H1 (cell line): ENCODE measurements around the gene KLF12. TPM values are rescaled to one million over a fixed set of nuclear protein-coding genes. Genes with fewer than 3 reads are reported as not detected.

ENCODE experiments used
- CTCF ChIA-PET: fragments of 300-600 bp; sonication (Branson Sonifier 250); formaldehyde crosslinking; loops from one replicate; lab custom pipeline; 2021; ENCODE audit not compliant: partially characterized antibody; lab: Charles Lee
- POLR2A ChIA-PET: fragments of 300-600 bp; sonication (Branson Sonifier 250); formaldehyde crosslinking; loops from one replicate; lab custom pipeline; 2021; ENCODE audit warnings: inconsistent platforms; ENCODE audit not compliant: partially characterized antibody; lab: Charles Lee
- DNase-seq, 2 experiments: peaks; one replicate each; pipeline versions ENCODE4 v3.0.0 to v3.0.0-alpha.2; 2010 to 2022; ENCODE audit warnings: low spot score in 2 of 2, low read depth in 1 of 2, mixed read lengths in 1 of 2
- FAIRE-seq: peaks from 2 replicates; lab custom pipeline; 2011; peaks lifted over from hg19 to GRCh38; lab: Jason Lieb, UNC
- H2AFZ ChIP-seq: 2 replicates; pipeline ENCODE4 v1.8.1; 2012; ENCODE audit warnings: low read length, inconsistent platforms
- H2AK5ac ChIP-seq: 2 replicates; pipeline ENCODE4 v1.6.1; 2013; ENCODE audit warnings: low read depth, low read length
- H2BK120ac ChIP-seq: replicated peaks from 2 replicates; pipeline ENCODE3; 2013; ENCODE audit warnings: low read depth, low read length, inconsistent platforms
- H2BK12ac ChIP-seq: 2 replicates; pipeline ENCODE4 v1.6.1; 2013; ENCODE audit warnings: low read depth, low read length
- H2BK15ac ChIP-seq: 2 replicates; pipeline ENCODE4 v1.6.1; 2013; ENCODE audit warnings: low read length
- H2BK20ac ChIP-seq: 2 replicates; pipeline ENCODE4 v1.6.1; 2013; ENCODE audit warnings: low read length
- H2BK5ac ChIP-seq: 2 replicates; pipeline ENCODE4 v1.6.1; 2013; ENCODE audit warnings: low read depth, low read length
- H3K14ac ChIP-seq: 2 replicates; pipeline ENCODE4 v1.6.1; 2013; ENCODE audit warnings: inconsistent platforms; ENCODE audit not compliant: insufficient read length
- H3K18ac ChIP-seq: 2 replicates; pipeline ENCODE4 v1.6.1; 2013; ENCODE audit warnings: low read length; ENCODE audit errors: extremely low read depth
- H3K23ac ChIP-seq: 2 replicates; pipeline ENCODE4 v1.6.1; 2013; ENCODE audit warnings: inconsistent platforms; ENCODE audit not compliant: insufficient read length
- H3K23me2 ChIP-seq: 2 replicates; pipeline ENCODE4 v1.6.1; 2013; ENCODE audit warnings: low read depth, low read length
- H3K27ac ChIP-seq: 2 replicates; pipeline ENCODE4 v1.6.1; 2011; ENCODE audit warnings: low read depth, low read length, inconsistent platforms
- H3K27me3 ChIP-seq, 4 experiments: replicated peaks in 1 of 4; 1 replicate in 1 of 4; 2 replicates in 3 of 4; pipeline versions ENCODE4 v1.6.1 to v1.8.1; 2011 to 2013; ENCODE audit warnings: low read length in 3 of 4, mild to moderate bottlenecking in 3 of 4, inconsistent platforms in 2 of 4, mixed read lengths in 2 of 4, moderate library complexity in 1 of 4; ENCODE audit not compliant: control insufficient read depth in 3 of 4, insufficient read depth in 3 of 4; ENCODE audit errors: extremely low read depth in 1 of 4
- H3K36me3 ChIP-seq, 4 experiments: 2 replicates each; pipeline versions ENCODE4 v1.6.1 to v1.8.1; 2011 to 2013; ENCODE audit warnings: mild to moderate bottlenecking in 4 of 4, low read length in 3 of 4, moderate library complexity in 2 of 4, control low read depth in 1 of 4, inconsistent platforms in 1 of 4; ENCODE audit not compliant: insufficient read depth in 4 of 4, control insufficient read depth in 2 of 4
- H3K4ac ChIP-seq: replicated peaks from 2 replicates; pipeline ENCODE3; 2013; ENCODE audit warnings: low read length, low read depth, mixed read lengths, inconsistent platforms; ENCODE audit not compliant: insufficient read length
- H3K4me1 ChIP-seq, 4 experiments: replicated peaks in 1 of 4; 1 replicate in 1 of 4; 2 replicates in 3 of 4; pipeline versions ENCODE4 v1.6.1 to v1.8.1; 2011 to 2013; ENCODE audit warnings: low read length in 3 of 4, inconsistent platforms in 2 of 4, mixed read lengths in 1 of 4; ENCODE audit not compliant: insufficient read depth in 4 of 4, control insufficient read depth in 3 of 4
- H3K4me2 ChIP-seq, 2 experiments: 2 replicates each; pipeline versions ENCODE4 v1.6.1 to v1.8.1; 2011 to 2013; ENCODE audit warnings: low read depth in 2 of 2, low read length in 2 of 2, control low read depth in 1 of 2, inconsistent platforms in 1 of 2, mild to moderate bottlenecking in 1 of 2; ENCODE audit not compliant: insufficient read depth in 1 of 2
- H3K4me3 ChIP-seq, 4 experiments: fragments of 200-600, 300-600 bp in 1 of 4; sonication (generic), shearing (Covaris generic), sonication (Bioruptor Twin) in 1 of 4; 2 replicates each; pipeline versions ENCODE4 v1.5.1 to v1.8.1; 2011 to 2016; ENCODE audit warnings: low read length in 4 of 4, low read depth in 3 of 4, control low read depth in 2 of 4, inconsistent platforms in 2 of 4, mild to moderate bottlenecking in 2 of 4, mixed read lengths in 1 of 4, moderate library complexity in 1 of 4; ENCODE audit not compliant: insufficient read depth in 2 of 4; ENCODE audit errors: extremely low read depth in 1 of 4
- H3K56ac ChIP-seq: replicated peaks from 2 replicates; pipeline ENCODE3; 2013; ENCODE audit warnings: low read depth, mild to moderate bottlenecking, mixed read lengths, low read length, inconsistent platforms; ENCODE audit not compliant: insufficient read length
- H3K79me1 ChIP-seq: 2 replicates; pipeline ENCODE4 v1.6.1; 2013; ENCODE audit warnings: low read depth, low read length, control low read depth
- H3K79me2 ChIP-seq, 2 experiments: 2 replicates each; pipeline versions ENCODE4 v1.6.1 to v1.8.1; 2012 to 2013; ENCODE audit warnings: low read length in 2 of 2, mild to moderate bottlenecking in 2 of 2, inconsistent platforms in 1 of 2; ENCODE audit not compliant: insufficient read depth in 2 of 2, control insufficient read depth in 1 of 2
- H3K9ac ChIP-seq, 4 experiments: replicated peaks in 1 of 4; 1 replicate in 1 of 4; 2 replicates in 3 of 4; pipeline versions ENCODE4 v1.6.1 to v1.8.1; 2011 to 2013; ENCODE audit warnings: low read depth in 3 of 4, low read length in 3 of 4, control low read depth in 2 of 4, mild to moderate bottlenecking in 2 of 4, moderate library complexity in 2 of 4, inconsistent platforms in 1 of 4; ENCODE audit errors: extremely low read depth in 1 of 4
- H3K9me3 ChIP-seq, 2 experiments: 2 replicates each; pipeline versions ENCODE4 v1.6.1 to v1.8.1; 2012 to 2013; ENCODE audit warnings: mild to moderate bottlenecking in 2 of 2, moderate library complexity in 2 of 2, control low read depth in 1 of 2, inconsistent platforms in 1 of 2, low read depth in 1 of 2, low read length in 1 of 2, mixed read lengths in 1 of 2; ENCODE audit not compliant: insufficient read depth in 2 of 2
- H4K20me1 ChIP-seq, 2 experiments: replicated peaks in 1 of 2; 2 replicates each; pipeline versions ENCODE3 to v1.8.1; 2011 to 2013; ENCODE audit warnings: inconsistent platforms in 2 of 2, low read length in 2 of 2, mild to moderate bottlenecking in 1 of 2; ENCODE audit not compliant: insufficient read depth in 2 of 2, control insufficient read depth in 1 of 2
- H4K5ac ChIP-seq: 2 replicates; pipeline ENCODE4 v1.6.1; 2013; ENCODE audit warnings: low read length, low read depth, mixed read lengths, inconsistent platforms; ENCODE audit not compliant: insufficient read length
- H4K8ac ChIP-seq: 2 replicates; pipeline ENCODE4 v1.8.0; 2013; ENCODE audit warnings: mild to moderate bottlenecking, moderate library complexity, low read length, inconsistent platforms; ENCODE audit not compliant: insufficient read depth; ENCODE audit errors: extremely low read depth
- H4K91ac ChIP-seq: replicated peaks from 2 replicates; pipeline ENCODE3; 2013; ENCODE audit warnings: low read length, mixed read lengths, inconsistent platforms; ENCODE audit not compliant: insufficient read length
- ATF3 ChIP-seq: IDR thresholded peaks from 2 replicates; pipeline ENCODE4 v1.6.1; 2011; ENCODE audit warnings: low read depth, mild to moderate bottlenecking, low read length; ENCODE audit not compliant: insufficient read depth
- CHD1 ChIP-seq: IDR thresholded peaks from 2 replicates; pipeline ENCODE4 v1.6.1; 2012; ENCODE audit warnings: low read depth, low read length, improper control_type of control experiment
- CTBP2 ChIP-seq: IDR thresholded peaks from 2 replicates; pipeline ENCODE4 v1.7.0; 2011; ENCODE audit warnings: borderline replicate concordance, mild to moderate bottlenecking, moderate library complexity, mixed read lengths, low read length; ENCODE audit not compliant: insufficient read depth, insufficient read length
- EP300 ChIP-seq, 2 experiments: IDR thresholded peaks; 1 replicate in 1 of 2; 2 replicates in 1 of 2; pipeline ENCODE4 v1.6.1; 2011 to 2012; ENCODE audit warnings: low read depth in 2 of 2, low read length in 2 of 2, mild to moderate bottlenecking in 2 of 2, borderline replicate concordance in 1 of 2, inconsistent platforms in 1 of 2, moderate library complexity in 1 of 2
- HDAC2 ChIP-seq, 2 experiments: fragments of 300-600 bp in 1 of 2; sonication (generic) in 1 of 2; IDR thresholded peaks; 2 replicates each; pipeline ENCODE4 v1.6.1; 2011 to 2012; ENCODE audit warnings: low read depth in 2 of 2, low read length in 2 of 2, mild to moderate bottlenecking in 2 of 2, moderate library complexity in 2 of 2, borderline replicate concordance in 1 of 2, inconsistent platforms in 1 of 2
- HDAC6 ChIP-seq: IDR thresholded peaks from one replicate; pipeline ENCODE4 v1.7.1; 2012; ENCODE audit warnings: low read depth, mild to moderate bottlenecking, inconsistent platforms, low read length, moderate library complexity
- KDM1A ChIP-seq: fragments of 200-600, 300-600 bp; sonication (generic); IDR thresholded peaks from 2 replicates; pipeline ENCODE4 v1.7.1; 2016; ENCODE audit warnings: mild to moderate bottlenecking, low read length, borderline replicate concordance
- KDM4A ChIP-seq: IDR thresholded peaks from one replicate; pipeline ENCODE4 v1.7.1; 2012; ENCODE audit warnings: low read depth, mild to moderate bottlenecking, moderate library complexity, low read length, inconsistent platforms; ENCODE audit not compliant: severe bottlenecking
- NRF1 ChIP-seq: IDR thresholded peaks from 2 replicates; pipeline ENCODE4 v1.6.1; 2011; ENCODE audit warnings: mild to moderate bottlenecking, low read depth, low read length, improper control_type of control experiment
- POLR2A ChIP-seq, 2 experiments: IDR thresholded peaks; 1 replicate in 1 of 2; 2 replicates in 1 of 2; pipeline ENCODE4 v1.6.1; 2011; ENCODE audit warnings: low read depth in 2 of 2, low read length in 2 of 2, mild to moderate bottlenecking in 2 of 2; ENCODE audit errors: control extremely low read depth in 1 of 2
- RFX5 ChIP-seq: IDR thresholded peaks from 2 replicates; pipeline ENCODE4 v1.6.1; 2011; ENCODE audit warnings: low read depth, low read length, improper control_type of control experiment, borderline replicate concordance
- SIN3A ChIP-seq, 2 experiments: IDR thresholded peaks in 1 of 2; conservative IDR thresholded peaks in 1 of 2; 2 replicates each; pipeline ENCODE4 v1.6.1; 2011 to 2012; ENCODE audit warnings: low read length in 2 of 2, improper control_type of control experiment in 1 of 2, low read depth in 1 of 2, mild to moderate bottlenecking in 1 of 2
- SIRT6 ChIP-seq: IDR thresholded peaks from one replicate; pipeline ENCODE4 v1.7.1; 2012; ENCODE audit warnings: low read length, inconsistent platforms
- WGBS, 2 experiments: shearing (Covaris generic) in 1 of 2; methylation state at CpG; one replicate each; pipeline versions ENCODE4 v1.1.6 to v1.1.7; 2013 to 2015; ENCODE audit warnings: low lambda C conversion rate in 2 of 2, mixed read lengths in 2 of 2, inconsistent platforms in 1 of 2, low coverage in 1 of 2, missing lambda C conversion rate in 1 of 2; ENCODE audit not compliant: insufficient replicate concordance in 2 of 2, insufficient coverage in 1 of 2, insufficient read length in 1 of 2; ENCODE audit errors: extremely low coverage in 1 of 2, missing lambda C conversion rate in 1 of 2; 5-methylcytosine and 5-hydroxymethylcytosine counted together
- polyA plus RNA-seq, 7 experiments: library from polyadenylated mRNA; depleted of rRNA in 3 of 7; stranded (reverse) in 5 of 7; unstranded in 2 of 7; fragments of >200 nt in 5 of 7; fragments of 200-250 nt in 2 of 7; gene quantifications; 1 replicate in 5 of 7; 2 replicates in 1 of 7; 4 replicates in 1 of 7; pipeline versions ENCODE4 v1.2.1 to v1.2.3, GENCODE V29; 2011 to 2013; ENCODE audit warnings: missing spikeins in 2 of 7, mixed read lengths in 2 of 7
- total RNA-seq: library from RNA; stranded (reverse); fragmentation: NEBNext Ultra II Directional; extraction: Animal tissue kit (Norgen Biotek cat#: 25700); gene quantifications from 2 replicates; pipeline ENCODE4 v1.2.1, GENCODE V29; 2021

The KLF12 gene
- total and polyA plus RNA-seq, 2 of the 8 experiments (the other 6 are each of a cell fraction or from before 2014, with no cell fraction given) = 6.6 to 12.1 TPM

GRCh38 chr13:74110053-74110452, 24.2 kb downstream of the KLF12 start:
- H2BK120ac ChIP-seq = no peak overlapping the region
- POLR2A ChIA-PET = no interaction called here
- no peak overlapping the region for H3K18ac ChIP-seq
- no peak for TF ChIP-seq HDAC2 (IDR thresholded peaks at IDR 0.05; ENCODE audit: borderline replicate concordance in 1 of 2, low read depth in 2 of 2, low read length in 2 of 2)
- TF ChIP-seq KDM4A = no peak
- TF ChIP-seq SIRT6 = no peak
- no peak for TF ChIP-seq KDM1A
- TF ChIP-seq CHD1 = no peak
- TF ChIP-seq HDAC6 = no peak
- TF ChIP-seq POLR2A (IDR thresholded peaks at IDR 0.05; ENCODE audit: control extremely low read depth in 1 of 2, low read depth in 2 of 2, low read length in 2 of 2) = no peak
- TF ChIP-seq NRF1 = no peak
- no peak for TF ChIP-seq ATF3
- TF ChIP-seq CTBP2 = no peak
- TF ChIP-seq EP300 (IDR thresholded peaks at IDR 0.05; ENCODE audit: borderline replicate concordance in 1 of 2, low read depth in 2 of 2, low read length in 2 of 2) = no peak
- TF ChIP-seq RFX5 = no peak
- no peak for TF ChIP-seq SIN3A (conservative IDR thresholded peaks at IDR 0.05 in 1 of 2, IDR thresholded peaks at IDR 0.05 in 1 of 2; ENCODE audit: low read depth in 1 of 2, low read length in 2 of 2)

More at GRCh38 chr13:74110053-74110452, 24.2 kb downstream of the KLF12 start:
- H4K20me1 ChIP-seq = no peaks in the 10 kb centered on the region
- no peak overlapping the region for H3K14ac ChIP-seq
- no peak overlapping the region for H2BK15ac ChIP-seq
- no peak overlapping the region for H4K5ac ChIP-seq
- no peak overlapping the region for H3K23ac ChIP-seq
- H3K9me3 ChIP-seq = no peaks in the 10 kb centered on the region
- no peaks in the 10 kb centered on the region for H3K27me3 ChIP-seq
- no peak overlapping the region for H3K4me3 ChIP-seq
- H3K4me2 ChIP-seq = no peak overlapping the region
- no peak overlapping the region for H2BK12ac ChIP-seq
- no peak overlapping the region for H2BK20ac ChIP-seq
- no peak overlapping the region for H3K27ac ChIP-seq
- H3K79me1 ChIP-seq = no peaks in the 10 kb centered on the region; the same call in 1 of the 2 replicates
- no peak for DNase-seq
- CTCF ChIA-PET = no interaction called here
- no peak overlapping the region for H2BK5ac ChIP-seq
- no peak overlapping the region for H2AK5ac ChIP-seq
- whole genome bisulfite sequencing, 2 experiments = 87% methylated on average over 4 of the region's 4 CpGs; no CpG with 5 or more reads in 1 of the 2 experiments
- H4K91ac ChIP-seq = no peak overlapping the region
- H2AFZ ChIP-seq = no peak overlapping the region
- H3K56ac ChIP-seq = no peak overlapping the region
- no peaks in the 10 kb centered on the region for H3K36me3 ChIP-seq
- no peaks in the 10 kb centered on the region for H3K23me2 ChIP-seq
- H3K4ac ChIP-seq = no peak overlapping the region
- no peak for FAIRE-seq
- peaks cover 0 to 22% of the 10 kb centered on the region in 2 experiments; a peak in 2 of 4 replicates for H3K79me2 ChIP-seq
- H4K8ac ChIP-seq = peak overlapping the region; percentile 85
- peaks cover 0 to 6% (median 0%) of the 10 kb centered on the region in 4 experiments; a peak in 1 of 7 replicates for H3K4me1 ChIP-seq
- no peak overlapping the region for H3K9ac ChIP-seq
